Coronary artery (tissue), 2 donors: Measurements from ENCODE around the gene TREH.
"Not testable (repeated sequence)": the region's sequence is repeated elsewhere in the genome, so short reads cannot be mapped to it uniquely, and the experiment has no call there.

ENCODE experiments used
- DNase-seq: peaks from one replicate; pipeline ENCODE4 v3.0.0-alpha.2; 2017; ENCODE audit warnings: low spot score
- H3K27ac ChIP-seq, 2 donors: fragments of 200-600 bp; sonication (generic); one replicate each; pipeline ENCODE4 v1.5.1; 2016 to 2019
- H3K4me3 ChIP-seq: fragments of 200-600 bp; sonication (generic); 2 replicates; pipeline ENCODE4 v1.5.1; 2016; ENCODE audit warnings: mild to moderate bottlenecking, moderate library complexity
- CTCF ChIP-seq: fragments of 200-600 bp; sonication (generic); IDR thresholded peaks from one replicate; pipeline ENCODE4 v1.5.1; 2019; ENCODE audit warnings: antibody characterized with exemption

Gene TREH

GRCh38 chr11:118690553-118691304 lies 11.3 kb upstream of the TREH start:
- no peak for TF ChIP-seq CTCF
- Histone ChIP-seq H3K27ac (peak overlapping the region; percentile 71 to 90), H3K4me3 (peak overlapping the region; percentile 70)
- no peak for DNase-seq

GRCh38 chr11:118689852-118690552 lies 10.6 kb upstream of the TREH start:
- TF ChIP-seq CTCF = peak; percentile 95
- Histone ChIP-seq H3K4me3 (peak overlapping the region; percentile 70), H3K27ac (peak overlapping the region; percentile 71 to 90)
- peak; percentile 94 for DNase-seq

GRCh38 chr11:118689503-118689851 lies 10.0 kb upstream of the TREH start:
- TF ChIP-seq CTCF = no peak
- no peak for DNase-seq
- Histone ChIP-seq H3K27ac (peak overlapping the region; percentile 71 to 90), H3K4me3 (peak overlapping the region; percentile 70)

GRCh38 chr11:118688851-118689502 lies 9.5 kb upstream of the TREH start:
- peak overlapping the region; percentile 71 to 90 for H3K27ac ChIP-seq
- no peak for DNase-seq
- TF ChIP-seq CTCF = no peak
- peak overlapping the region; percentile 70 for H3K4me3 ChIP-seq

- H3K27ac ChIP-seq, H3K4me3 ChIP-seq, DNase-seq: not testable (repeated sequence)
Observed at GRCh38 chr11:118688339-118688738, 8.9 kb upstream of the TREH start.

GRCh38 chr11:118687906-118688305 lies 8.5 kb upstream of the TREH start:
- TF ChIP-seq CTCF = no peak
- Histone ChIP-seq H3K27ac (no peak overlapping the region), H3K4me3 (no peak overlapping the region)
- DNase-seq = no peak

GRCh38 chr11:118684187-118684586 lies 4.7 kb upstream of the TREH start:
- no peak overlapping the region for H3K27ac ChIP-seq
- no peak for TF ChIP-seq CTCF

GRCh38 chr11:118682939-118683338 lies 3.5 kb upstream of the TREH start:
- not testable (repeated sequence) for H3K4me3 ChIP-seq, H3K27ac ChIP-seq, DNase-seq

More at GRCh38 chr11:118684187-118684586, 4.7 kb upstream of the TREH start:
- no peak overlapping the region for H3K4me3 ChIP-seq
- DNase-seq = no peak
